Retinal pigment epithelial cell (primary cell): ENCODE data around the gene MAML1.

Source experiments
- DNase-seq: peaks from one replicate; pipeline ENCODE4 v3.0.0-alpha.2; 2010; ENCODE audit warnings: low read depth
- H3K4me3 ChIP-seq: 2 replicates; pipeline ENCODE4 v1.5.1; 2011; ENCODE audit warnings: mild to moderate bottlenecking, low read length, control low read depth, moderate library complexity
- TF ChIP-seq, protein P1 (sequence below): conservative IDR thresholded peaks from 2 replicates; pipeline ENCODE4 v1.5.1; 2011; ENCODE audit warnings: low read depth, low read length, control low read depth, inconsistent platforms

The MAML1 gene

DNA sequence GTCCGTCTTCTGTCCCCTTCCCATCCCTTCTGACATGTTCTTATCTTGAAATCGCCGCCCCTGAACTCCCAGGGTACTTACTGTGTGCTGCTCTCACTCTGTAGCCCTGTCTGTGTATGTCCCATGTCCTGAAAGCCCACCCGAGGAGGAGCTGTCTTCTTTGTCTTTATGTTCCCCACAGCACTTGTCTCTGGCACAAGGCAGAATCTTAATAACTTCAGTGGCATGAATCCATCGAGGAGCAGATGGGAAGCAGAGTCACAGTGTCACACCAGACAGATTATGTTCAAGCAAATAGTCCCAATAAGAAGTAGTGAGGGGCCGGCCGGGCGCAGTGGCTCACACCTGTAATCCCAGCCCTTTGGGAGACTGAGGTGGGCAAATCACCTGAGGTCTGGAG lies 31.4 kb downstream of the MAML1 start:
- no peak for DNase-seq
- no peak overlapping the region for H3K4me3 ChIP-seq
- TF ChIP-seq, protein P1, sequence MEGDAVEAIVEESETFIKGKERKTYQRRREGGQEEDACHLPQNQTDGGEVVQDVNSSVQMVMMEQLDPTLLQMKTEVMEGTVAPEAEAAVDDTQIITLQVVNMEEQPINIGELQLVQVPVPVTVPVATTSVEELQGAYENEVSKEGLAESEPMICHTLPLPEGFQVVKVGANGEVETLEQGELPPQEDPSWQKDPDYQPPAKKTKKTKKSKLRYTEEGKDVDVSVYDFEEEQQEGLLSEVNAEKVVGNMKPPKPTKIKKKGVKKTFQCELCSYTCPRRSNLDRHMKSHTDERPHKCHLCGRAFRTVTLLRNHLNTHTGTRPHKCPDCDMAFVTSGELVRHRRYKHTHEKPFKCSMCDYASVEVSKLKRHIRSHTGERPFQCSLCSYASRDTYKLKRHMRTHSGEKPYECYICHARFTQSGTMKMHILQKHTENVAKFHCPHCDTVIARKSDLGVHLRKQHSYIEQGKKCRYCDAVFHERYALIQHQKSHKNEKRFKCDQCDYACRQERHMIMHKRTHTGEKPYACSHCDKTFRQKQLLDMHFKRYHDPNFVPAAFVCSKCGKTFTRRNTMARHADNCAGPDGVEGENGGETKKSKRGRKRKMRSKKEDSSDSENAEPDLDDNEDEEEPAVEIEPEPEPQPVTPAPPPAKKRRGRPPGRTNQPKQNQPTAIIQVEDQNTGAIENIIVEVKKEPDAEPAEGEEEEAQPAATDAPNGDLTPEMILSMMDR = no peak

DNA sequence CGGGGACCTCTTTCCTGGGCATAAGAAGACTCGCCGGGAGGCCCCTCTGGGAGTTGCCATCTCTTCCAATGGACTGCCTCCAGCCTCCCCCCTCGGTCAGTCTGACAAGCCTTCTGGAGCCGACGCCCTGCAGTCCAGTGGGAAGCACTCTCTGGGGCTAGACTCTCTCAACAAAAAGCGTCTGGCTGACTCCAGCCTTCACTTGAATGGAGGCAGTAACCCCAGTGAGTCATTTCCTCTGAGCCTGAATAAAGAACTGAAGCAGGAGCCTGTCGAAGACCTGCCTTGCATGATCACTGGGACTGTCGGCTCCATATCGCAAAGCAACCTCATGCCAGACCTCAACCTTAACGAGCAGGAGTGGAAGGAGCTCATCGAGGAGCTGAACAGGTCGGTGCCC lies 32.8 kb downstream of the MAML1 start:
- H3K4me3 ChIP-seq = no peak overlapping the region
- DNase-seq = peak; percentile 50
- TF ChIP-seq, protein P1 = no peak

DNA sequence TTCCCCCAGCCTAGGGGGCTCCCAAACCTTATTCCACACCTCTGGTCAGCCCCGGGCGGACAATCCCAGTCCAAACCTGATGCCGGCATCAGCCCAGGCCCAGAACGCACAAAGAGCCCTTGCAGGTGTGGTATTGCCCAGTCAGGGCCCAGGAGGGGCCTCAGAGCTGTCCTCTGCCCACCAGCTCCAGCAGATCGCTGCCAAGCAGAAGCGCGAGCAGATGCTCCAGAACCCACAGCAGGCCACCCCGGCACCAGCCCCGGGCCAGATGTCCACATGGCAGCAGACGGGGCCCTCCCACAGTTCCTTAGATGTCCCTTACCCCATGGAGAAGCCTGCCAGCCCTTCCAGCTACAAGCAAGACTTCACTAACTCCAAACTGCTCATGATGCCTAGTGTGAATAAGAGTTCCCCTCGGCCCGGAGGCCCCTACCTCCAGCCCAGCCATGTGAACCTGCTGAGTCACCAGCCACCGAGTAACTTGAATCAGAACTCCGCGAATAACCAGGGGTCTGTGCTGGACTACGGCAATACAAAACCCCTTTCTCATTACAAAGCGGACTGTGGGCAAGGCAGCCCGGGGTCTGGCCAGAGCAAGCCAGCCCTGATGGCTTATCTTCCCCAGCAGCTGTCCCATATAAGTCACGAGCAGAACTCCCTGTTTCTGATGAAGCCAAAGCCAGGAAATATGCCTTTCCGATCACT lies 33.6 kb downstream of the MAML1 start:
- TF ChIP-seq, protein P1 = no peak
- no peak overlapping the region for H3K4me3 ChIP-seq

DNA sequence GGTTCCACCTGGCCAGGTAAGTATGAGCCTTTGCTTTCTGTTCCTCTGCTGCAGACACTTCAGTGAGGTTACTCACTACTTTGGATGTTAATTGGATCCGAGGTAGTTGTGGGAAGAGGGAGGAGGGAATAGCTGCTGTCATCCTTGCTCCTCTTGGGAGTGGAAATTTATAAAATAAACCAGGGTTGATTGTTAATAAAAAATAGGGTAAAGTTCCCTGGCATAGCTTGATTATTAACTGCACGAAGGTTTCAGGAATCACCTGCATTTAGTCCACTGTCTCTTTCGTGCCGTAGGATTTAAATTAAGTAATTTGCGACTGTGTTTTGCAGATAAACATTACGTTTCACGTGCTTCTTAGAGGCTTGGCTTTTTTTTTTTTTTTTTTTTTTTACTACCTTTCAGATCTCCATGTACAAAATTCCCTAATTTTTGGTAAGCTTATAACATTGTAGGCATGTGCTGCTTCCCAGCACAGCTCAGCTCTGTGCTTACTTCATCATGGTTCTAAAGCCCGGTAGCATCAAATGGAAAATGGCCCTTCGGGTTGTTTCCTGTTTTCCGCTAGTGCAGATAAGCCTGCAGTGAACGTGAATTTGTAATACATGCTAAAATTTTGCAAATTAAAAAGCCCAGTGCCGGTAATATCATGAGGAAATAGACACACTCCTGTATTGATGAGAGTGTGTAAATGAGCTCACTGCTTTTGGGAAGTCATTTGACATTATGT lies 34.3 kb downstream of the MAML1 start:
- no peak overlapping the region for H3K4me3 ChIP-seq
- no peak for DNase-seq
- TF ChIP-seq, protein P1 = no peak

More for the DNA sequence above, 33.6 kb downstream of the MAML1 start:
- peak; percentile 45 for DNase-seq

DNA sequence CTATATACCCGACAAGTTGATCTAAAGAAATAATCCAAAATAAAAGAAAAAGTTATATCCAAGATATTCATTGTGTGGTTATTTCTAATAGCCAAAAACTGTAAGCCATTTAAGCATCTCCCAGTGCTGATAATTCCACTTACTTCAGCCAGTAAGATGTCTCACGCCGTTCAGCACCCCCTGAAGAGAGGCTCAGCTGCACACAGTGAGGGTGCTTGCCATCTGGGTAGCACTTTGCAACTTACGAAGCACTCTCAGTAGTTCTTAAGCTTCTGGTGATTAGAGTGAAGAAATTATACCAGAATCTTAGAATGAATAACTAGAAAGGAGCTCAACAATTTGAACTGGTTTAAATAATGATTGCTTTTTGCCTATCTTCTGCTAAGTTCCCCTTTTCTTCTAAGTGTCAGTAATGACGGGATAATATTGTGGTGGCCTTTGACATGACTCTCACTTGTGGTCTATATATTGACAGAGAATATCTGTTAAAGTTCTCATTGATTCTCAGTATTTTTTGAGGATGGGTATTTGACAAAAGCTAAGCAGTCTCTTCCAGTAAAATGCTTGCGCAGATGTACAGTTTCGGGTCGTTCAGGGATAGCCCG lies 35.0 kb downstream of the MAML1 start:
- TF ChIP-seq, protein P1 = no peak
- no peak overlapping the region for H3K4me3 ChIP-seq
- DNase-seq = no peak

DNA sequence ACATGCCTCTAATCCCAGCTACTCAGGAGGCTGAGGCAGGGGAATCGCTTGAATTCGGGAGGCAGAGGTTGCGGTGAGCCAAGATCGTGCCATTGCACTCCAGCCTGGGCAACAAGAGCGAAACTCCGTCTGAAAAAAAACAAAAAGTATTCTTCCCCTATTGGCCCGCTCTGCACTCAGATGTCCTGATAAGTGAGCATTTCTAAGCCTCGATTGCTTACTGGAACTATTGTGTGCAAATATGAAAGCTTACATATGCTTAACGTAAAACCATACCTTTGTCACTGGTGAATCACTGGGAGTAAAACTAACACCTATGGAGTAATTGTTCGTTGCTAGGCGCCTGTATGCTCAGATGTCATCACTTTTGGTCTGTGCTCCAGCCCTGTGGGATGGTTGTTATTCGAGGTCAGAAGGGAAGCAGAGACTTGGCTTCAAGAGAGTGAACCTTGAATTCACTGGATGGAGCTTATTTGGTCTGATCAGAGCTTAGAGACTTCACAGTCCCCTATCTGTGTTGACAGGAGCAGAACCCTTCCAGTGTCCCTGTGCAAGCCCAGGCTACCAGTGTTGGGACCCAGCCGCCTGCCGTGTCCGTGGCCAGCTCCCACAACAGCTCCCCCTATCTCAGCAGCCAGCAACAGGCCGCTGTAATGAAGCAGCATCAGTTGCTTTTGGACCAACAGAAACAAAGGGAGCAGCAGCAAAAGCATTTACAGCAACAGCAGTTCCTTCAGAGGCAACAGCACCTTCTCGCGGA lies 35.9 kb downstream of the MAML1 start:
- no peak for DNase-seq
- no peak overlapping the region for H3K4me3 ChIP-seq
- TF ChIP-seq, protein P1 = peak; percentile 24
